Progenitor cell of endocrine pancreas (in vitro differentiated cells): ENCODE data around the gene MAP3K15. TPM values are rescaled to one million over a fixed set of nuclear protein-coding genes. Genes with fewer than 3 reads are reported as not detected.

Source experiments
- DNase-seq: peaks from one replicate; pipeline ENCODE4 v3.0.0; 2021; ENCODE audit warnings: low spot score; ENCODE audit not compliant: unreplicated experiment
- H3K27ac Mint-ChIP-seq: 2 replicates; pipeline ENCODE4 v1.8.0; 2021; ENCODE audit warnings: mild to moderate bottlenecking, moderate library complexity, mixed read lengths
- H3K27me3 Mint-ChIP-seq: 2 replicates; pipeline ENCODE4 v1.8.0; 2021; ENCODE audit warnings: mixed read lengths
- H3K36me3 Mint-ChIP-seq: 2 replicates; pipeline ENCODE4 v1.8.0; 2022; ENCODE audit warnings: mixed read lengths; ENCODE audit not compliant: insufficient read depth
- H3K4me1 Mint-ChIP-seq: 2 replicates; pipeline ENCODE4 v1.8.0; 2021; ENCODE audit warnings: low read depth, mixed read lengths
- H3K4me3 Mint-ChIP-seq: 2 replicates; pipeline ENCODE4 v1.8.0; 2021; ENCODE audit warnings: low read depth, mild to moderate bottlenecking, moderate library complexity, mixed read lengths
- H3K9me3 Mint-ChIP-seq: 2 replicates; pipeline ENCODE4 v1.8.0; 2021; ENCODE audit warnings: low read depth, mixed read lengths
- total RNA-seq: library from RNA; stranded (reverse); gene quantifications from 2 replicates; pipeline ENCODE4 v1.2.1, GENCODE V29; 2021
- TF ChIP-seq, protein P1 (sequence below): fragments of 200-600 bp; sonication (generic); IDR thresholded peaks from one replicate; pipeline ENCODE4 v1.5.0; 2021; ENCODE audit warnings: antibody characterized with exemption, mild to moderate bottlenecking; ENCODE audit not compliant: unreplicated experiment

Gene MAP3K15
- total RNA-seq, 1 donor from 2014 or later, result 5.1 TPM

- peaks cover 22% of the 10 kb centered on the region for H3K9me3 Mint-ChIP-seq
- no peak overlapping the region for H3K4me3 Mint-ChIP-seq
These were observed 111.6 kb downstream of the MAP3K15 start for GRCh38 chrX:19403696-19404095.

DNA sequence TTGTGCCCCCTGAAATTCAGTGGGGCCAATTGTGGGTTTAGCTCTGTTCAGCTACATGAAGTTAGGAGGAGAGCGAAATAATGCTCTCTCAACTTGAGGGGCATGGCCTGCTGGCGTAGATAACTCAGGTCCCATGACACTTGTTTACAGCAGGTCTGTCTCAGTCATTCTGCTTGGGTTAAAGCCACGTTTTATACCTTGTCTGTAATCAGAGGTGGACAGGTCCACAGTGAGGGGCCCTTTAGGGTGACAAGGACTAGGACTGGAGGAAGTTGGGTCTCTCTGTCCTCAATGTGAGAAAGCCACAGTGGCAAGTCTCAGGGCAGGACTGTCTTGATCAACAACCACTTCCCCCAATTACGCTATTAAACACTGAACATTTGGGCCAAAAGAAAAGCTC, 122.6 kb downstream of the MAP3K15 start:
- no peaks in the 10 kb centered on the region for H3K36me3 Mint-ChIP-seq
- peaks cover 7% of the 10 kb centered on the region for H3K9me3 Mint-ChIP-seq
- no peak for DNase-seq
- no peak overlapping the region for H3K4me3 Mint-ChIP-seq
- no peak overlapping the region for H3K27ac Mint-ChIP-seq
- H3K4me1 Mint-ChIP-seq, result no peaks in the 10 kb centered on the region
- H3K27me3 Mint-ChIP-seq, result no peaks in the 10 kb centered on the region
- TF ChIP-seq, protein P1, sequence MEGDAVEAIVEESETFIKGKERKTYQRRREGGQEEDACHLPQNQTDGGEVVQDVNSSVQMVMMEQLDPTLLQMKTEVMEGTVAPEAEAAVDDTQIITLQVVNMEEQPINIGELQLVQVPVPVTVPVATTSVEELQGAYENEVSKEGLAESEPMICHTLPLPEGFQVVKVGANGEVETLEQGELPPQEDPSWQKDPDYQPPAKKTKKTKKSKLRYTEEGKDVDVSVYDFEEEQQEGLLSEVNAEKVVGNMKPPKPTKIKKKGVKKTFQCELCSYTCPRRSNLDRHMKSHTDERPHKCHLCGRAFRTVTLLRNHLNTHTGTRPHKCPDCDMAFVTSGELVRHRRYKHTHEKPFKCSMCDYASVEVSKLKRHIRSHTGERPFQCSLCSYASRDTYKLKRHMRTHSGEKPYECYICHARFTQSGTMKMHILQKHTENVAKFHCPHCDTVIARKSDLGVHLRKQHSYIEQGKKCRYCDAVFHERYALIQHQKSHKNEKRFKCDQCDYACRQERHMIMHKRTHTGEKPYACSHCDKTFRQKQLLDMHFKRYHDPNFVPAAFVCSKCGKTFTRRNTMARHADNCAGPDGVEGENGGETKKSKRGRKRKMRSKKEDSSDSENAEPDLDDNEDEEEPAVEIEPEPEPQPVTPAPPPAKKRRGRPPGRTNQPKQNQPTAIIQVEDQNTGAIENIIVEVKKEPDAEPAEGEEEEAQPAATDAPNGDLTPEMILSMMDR, result no peak

More at GRCh38 chrX:19403696-19404095, 111.6 kb downstream of the MAP3K15 start:
- Mint-ChIP-seq H3K36me3 (peaks cover 5% of the 10 kb centered on the region), H3K27ac (no peak overlapping the region), H3K27me3 (no peaks in the 10 kb centered on the region), H3K4me1 (no peaks in the 10 kb centered on the region)
- TF ChIP-seq, protein P1, result no peak
- no peak for DNase-seq

GRCh38 chrX:19392078-19392477, 123.2 kb downstream of the MAP3K15 start:
- TF ChIP-seq, protein P1, result no peak
- H3K4me1 Mint-ChIP-seq, result no peaks in the 10 kb centered on the region
- H3K27ac Mint-ChIP-seq, result no peak overlapping the region
- peaks cover 7% of the 10 kb centered on the region for H3K9me3 Mint-ChIP-seq
- no peak overlapping the region for H3K4me3 Mint-ChIP-seq
- DNase-seq, result no peak
- H3K36me3 Mint-ChIP-seq, result no peaks in the 10 kb centered on the region
- H3K27me3 Mint-ChIP-seq, result no peaks in the 10 kb centered on the region

DNA sequence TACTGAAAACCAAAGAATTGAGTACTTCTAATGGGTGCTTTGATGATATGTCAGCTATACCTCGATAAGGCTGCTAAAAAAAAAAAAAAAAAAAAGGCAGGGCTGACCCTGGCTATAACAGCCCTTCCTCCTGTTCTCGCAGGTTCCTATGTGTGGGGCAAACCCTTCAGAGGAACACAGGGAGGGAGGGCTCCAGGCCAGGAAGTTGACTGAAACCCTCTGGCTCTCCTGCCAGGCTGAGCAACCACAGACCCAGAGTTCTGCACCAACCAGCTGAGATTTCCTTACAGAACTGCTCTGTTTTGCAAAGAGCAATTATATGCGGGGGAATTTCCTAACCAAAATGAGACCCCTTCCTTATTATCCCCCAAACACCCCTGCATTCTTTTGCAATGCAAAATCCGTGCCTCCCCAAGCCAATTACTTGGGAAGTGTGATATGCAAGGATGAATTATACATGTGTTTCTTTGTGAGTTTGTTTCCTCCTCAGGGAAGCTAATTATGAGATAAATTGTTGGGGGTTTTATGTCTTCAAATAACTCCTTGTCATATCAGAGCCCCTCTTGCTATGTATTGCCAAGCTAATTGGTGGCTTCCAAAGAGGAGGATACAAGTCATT, 126.0 kb downstream of the MAP3K15 start:
- Mint-ChIP-seq H3K36me3 (no peaks in the 10 kb centered on the region), H3K27me3 (no peaks in the 10 kb centered on the region), H3K4me1 (no peaks in the 10 kb centered on the region), H3K27ac (no peak overlapping the region), H3K4me3 (no peak overlapping the region), H3K9me3 (no peaks in the 10 kb centered on the region)
- DNase-seq, result no peak
- TF ChIP-seq, protein P1, result no peak

GRCh38 chrX:19388741-19389140, 126.6 kb downstream of the MAP3K15 start:
- H3K27ac Mint-ChIP-seq, result no peak overlapping the region

More at GRCh38 chrX:19388741-19389140, 126.6 kb downstream of the MAP3K15 start:
- H3K4me1 Mint-ChIP-seq, result no peaks in the 10 kb centered on the region
- peaks cover 4% of the 10 kb centered on the region for H3K9me3 Mint-ChIP-seq
- no peak overlapping the region for H3K4me3 Mint-ChIP-seq
- TF ChIP-seq, protein P1, result no peak
- no peak for DNase-seq
- no peaks in the 10 kb centered on the region for H3K36me3 Mint-ChIP-seq
- no peaks in the 10 kb centered on the region for H3K27me3 Mint-ChIP-seq
